PFSK-1 (cell line): ENCODE data around the gene CLN6.

Source experiments
- POLR2AphosphoS5 ChIP-seq: IDR thresholded peaks from 2 replicates; pipeline ENCODE4 v1.6.1; 2012; ENCODE audit warnings: low read depth, mild to moderate bottlenecking, control low read depth, low read length, moderate library complexity
- SIN3A ChIP-seq: IDR thresholded peaks from 2 replicates; pipeline ENCODE4 v1.6.1; 2012; ENCODE audit warnings: mild to moderate bottlenecking, low read length, moderate library complexity, borderline replicate concordance; ENCODE audit not compliant: insufficient read depth
- TF ChIP-seq, protein P1 (sequence below), 2 experiments: IDR thresholded peaks; 2 replicates each; pipeline versions ENCODE4 v1.6.1 to v1.8.0; 2011 to 2012; ENCODE audit warnings: low read depth in 2 of 2, low read length in 2 of 2, control low read depth in 1 of 2, inconsistent platforms in 1 of 2, mild to moderate bottlenecking in 1 of 2, moderate library complexity in 1 of 2; ENCODE audit not compliant: insufficient read depth in 1 of 2

DNA sequence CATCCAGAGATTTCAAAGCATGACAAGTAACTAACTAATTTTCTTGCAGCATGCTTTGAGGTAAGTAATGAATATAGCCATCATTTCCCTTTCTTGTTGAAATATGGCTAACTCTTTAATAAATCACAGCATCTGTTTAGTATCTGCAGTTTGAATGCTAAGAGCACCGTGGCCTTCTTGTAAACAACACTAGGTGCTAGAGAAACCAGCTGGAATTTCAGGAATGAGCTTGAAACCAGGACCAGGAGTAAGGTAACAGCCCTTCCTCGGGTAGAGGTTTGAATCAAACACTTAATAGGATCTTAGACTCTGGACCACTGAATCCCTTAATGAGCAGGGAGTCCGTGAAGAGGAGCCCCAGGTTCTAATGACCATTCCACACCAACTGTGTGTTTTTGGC, 38.0 kb downstream of the CLN6 start:
- TF ChIP-seq SIN3A (no peak), POLR2AphosphoS5 (no peak)
- TF ChIP-seq, protein P1, sequence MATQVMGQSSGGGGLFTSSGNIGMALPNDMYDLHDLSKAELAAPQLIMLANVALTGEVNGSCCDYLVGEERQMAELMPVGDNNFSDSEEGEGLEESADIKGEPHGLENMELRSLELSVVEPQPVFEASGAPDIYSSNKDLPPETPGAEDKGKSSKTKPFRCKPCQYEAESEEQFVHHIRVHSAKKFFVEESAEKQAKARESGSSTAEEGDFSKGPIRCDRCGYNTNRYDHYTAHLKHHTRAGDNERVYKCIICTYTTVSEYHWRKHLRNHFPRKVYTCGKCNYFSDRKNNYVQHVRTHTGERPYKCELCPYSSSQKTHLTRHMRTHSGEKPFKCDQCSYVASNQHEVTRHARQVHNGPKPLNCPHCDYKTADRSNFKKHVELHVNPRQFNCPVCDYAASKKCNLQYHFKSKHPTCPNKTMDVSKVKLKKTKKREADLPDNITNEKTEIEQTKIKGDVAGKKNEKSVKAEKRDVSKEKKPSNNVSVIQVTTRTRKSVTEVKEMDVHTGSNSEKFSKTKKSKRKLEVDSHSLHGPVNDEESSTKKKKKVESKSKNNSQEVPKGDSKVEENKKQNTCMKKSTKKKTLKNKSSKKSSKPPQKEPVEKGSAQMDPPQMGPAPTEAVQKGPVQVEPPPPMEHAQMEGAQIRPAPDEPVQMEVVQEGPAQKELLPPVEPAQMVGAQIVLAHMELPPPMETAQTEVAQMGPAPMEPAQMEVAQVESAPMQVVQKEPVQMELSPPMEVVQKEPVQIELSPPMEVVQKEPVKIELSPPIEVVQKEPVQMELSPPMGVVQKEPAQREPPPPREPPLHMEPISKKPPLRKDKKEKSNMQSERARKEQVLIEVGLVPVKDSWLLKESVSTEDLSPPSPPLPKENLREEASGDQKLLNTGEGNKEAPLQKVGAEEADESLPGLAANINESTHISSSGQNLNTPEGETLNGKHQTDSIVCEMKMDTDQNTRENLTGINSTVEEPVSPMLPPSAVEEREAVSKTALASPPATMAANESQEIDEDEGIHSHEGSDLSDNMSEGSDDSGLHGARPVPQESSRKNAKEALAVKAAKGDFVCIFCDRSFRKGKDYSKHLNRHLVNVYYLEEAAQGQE (IDR thresholded peaks at IDR 0.05; ENCODE audit: insufficient read depth in 1 of 2, low read depth in 2 of 2, low read length in 2 of 2) = no peak
